ENCODE measurements around the gene CCL3.

The CCL3 gene

DNA sequence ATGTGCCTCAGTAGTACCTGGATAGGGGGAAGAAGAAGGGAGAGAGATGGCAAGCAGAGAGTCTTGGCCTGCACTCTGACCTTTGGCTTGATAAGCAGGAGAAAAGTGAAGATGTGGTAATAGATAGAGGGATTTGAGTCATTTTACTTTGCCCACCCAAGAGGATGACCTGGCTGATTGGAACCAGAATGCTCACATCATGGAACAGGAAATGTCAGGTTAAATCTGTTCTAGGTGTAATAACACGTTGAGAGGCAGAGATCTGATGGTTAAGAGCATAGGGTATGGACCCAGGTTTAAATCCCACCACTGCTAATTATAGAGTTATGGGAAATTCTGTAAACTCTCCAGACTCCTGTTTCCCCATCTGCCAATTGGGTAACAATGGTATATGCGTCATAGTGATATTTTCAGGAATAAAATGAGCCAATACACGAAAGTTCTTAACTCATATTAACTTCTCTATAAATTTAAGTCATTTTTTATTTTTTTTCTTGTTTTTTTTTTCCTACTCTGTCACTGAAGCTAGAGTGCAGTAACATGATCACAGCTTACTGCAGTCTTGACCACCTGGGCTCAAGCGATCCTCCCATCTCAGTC, 33.9 kb downstream of the CCL3 start:
- Histone ChIP-seq H3K27ac (ENCODE audit: low read depth, low read length) (no peak overlapping the region), H3K4me1 (ENCODE audit: control insufficient read depth in 5 of 5, insufficient read depth in 5 of 5, low read length in 5 of 5) (peaks cover 0 to 9% (median 0%) of the 10 kb centered on the region in 5 donors), H3K9ac (ENCODE audit: low read length in 5 of 5) (no peak overlapping the region), H3K9me3 (ENCODE audit: control insufficient read depth in 5 of 5, low read length in 5 of 5) (peaks cover 0 to 8% (median 0%) of the 10 kb centered on the region in 5 donors), H3K27me3 (ENCODE audit: control insufficient read depth in 5 of 5, insufficient read depth in 4 of 5, low read length in 5 of 5) (no peaks in the 10 kb centered on the region), H3K4me3 (ENCODE audit: low read depth in 1 of 5, low read length in 5 of 5) (no peak overlapping the region), H3K36me3 (ENCODE audit: control insufficient read depth in 5 of 5, insufficient read depth in 5 of 5, low read length in 5 of 5) (no peaks in the 10 kb centered on the region)

- H3K27me3 ChIP-seq (ENCODE audit: control insufficient read depth in 5 of 5, insufficient read depth in 4 of 5, low read length in 5 of 5): no peaks in the 10 kb centered on the region
- H3K27ac ChIP-seq (ENCODE audit: low read depth, low read length): no peak overlapping the region
- no peak overlapping the region for H3K9ac ChIP-seq (ENCODE audit: low read length in 5 of 5)
- peaks cover 0 to 9% (median 0%) of the 10 kb centered on the region in 5 donors for H3K4me1 ChIP-seq (ENCODE audit: control insufficient read depth in 5 of 5, insufficient read depth in 5 of 5, low read length in 5 of 5)
- H3K36me3 ChIP-seq (ENCODE audit: control insufficient read depth in 5 of 5, insufficient read depth in 5 of 5, low read length in 5 of 5): no peaks in the 10 kb centered on the region
- peaks cover 0 to 11% (median 0%) of the 10 kb centered on the region in 5 donors for H3K9me3 ChIP-seq (ENCODE audit: control insufficient read depth in 5 of 5, low read length in 5 of 5)
- no peak overlapping the region for H3K4me3 ChIP-seq (ENCODE audit: low read depth in 1 of 5, low read length in 5 of 5)
Measured at GRCh38 chr17:36055171-36055570, 34.8 kb downstream of the CCL3 start.

DNA sequence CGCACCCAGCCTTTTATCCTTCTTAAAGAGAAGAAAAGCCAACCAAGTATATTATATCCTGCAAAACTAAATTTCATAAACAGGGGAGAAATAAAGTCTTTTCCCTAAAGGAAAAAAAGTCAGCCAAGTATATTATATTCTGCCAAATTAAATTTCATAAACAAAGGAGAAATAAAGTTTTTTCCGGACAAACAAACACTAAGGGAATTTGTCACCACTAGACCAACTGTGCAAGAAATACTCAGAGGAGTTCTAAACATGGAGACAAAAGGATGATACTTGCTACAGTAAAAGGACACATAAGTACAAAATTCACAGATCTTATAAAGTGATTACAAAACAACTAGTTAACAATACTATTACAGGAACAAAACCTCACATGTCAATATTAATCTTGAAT, 40.3 kb downstream of the CCL3 start:
- no peak overlapping the region for H3K4me3 ChIP-seq (ENCODE audit: low read depth in 1 of 5, low read length in 5 of 5)
- peaks cover 0 to 21% (median 13%) of the 10 kb centered on the region in 5 donors for H3K9me3 ChIP-seq (ENCODE audit: control insufficient read depth in 5 of 5, low read length in 5 of 5)
- no peak overlapping the region for H3K9ac ChIP-seq (ENCODE audit: low read length in 5 of 5)
- no peaks in the 10 kb centered on the region for H3K36me3 ChIP-seq (ENCODE audit: control insufficient read depth in 5 of 5, insufficient read depth in 5 of 5, low read length in 5 of 5)
- H3K27me3 ChIP-seq (ENCODE audit: control insufficient read depth in 5 of 5, insufficient read depth in 4 of 5, low read length in 5 of 5): no peaks in the 10 kb centered on the region
- H3K27ac ChIP-seq (ENCODE audit: low read depth, low read length): no peak overlapping the region
- no peaks in the 10 kb centered on the region for H3K4me1 ChIP-seq (ENCODE audit: control insufficient read depth in 5 of 5, insufficient read depth in 5 of 5, low read length in 5 of 5)

GRCh38 chr17:36048066-36048465, 41.9 kb downstream of the CCL3 start:
- Histone ChIP-seq H3K36me3 (ENCODE audit: control insufficient read depth in 5 of 5, insufficient read depth in 5 of 5, low read length in 5 of 5) (no peaks in the 10 kb centered on the region), H3K9ac (ENCODE audit: low read length in 5 of 5) (no peak overlapping the region), H3K9me3 (ENCODE audit: control insufficient read depth in 5 of 5, low read length in 5 of 5) (peaks cover 0 to 21% (median 13%) of the 10 kb centered on the region in 5 donors), H3K27me3 (ENCODE audit: control insufficient read depth in 5 of 5, insufficient read depth in 4 of 5, low read length in 5 of 5) (no peaks in the 10 kb centered on the region), H3K27ac (ENCODE audit: low read depth, low read length) (no peak overlapping the region), H3K4me3 (ENCODE audit: low read depth in 1 of 5, low read length in 5 of 5) (no peak overlapping the region), H3K4me1 (ENCODE audit: control insufficient read depth in 5 of 5, insufficient read depth in 5 of 5, low read length in 5 of 5) (no peaks in the 10 kb centered on the region)

Measured in subcutaneous abdominal adipose tissue (tissue), 5 donors.